ENCODE data around the gene C12orf75. TPM values are rescaled to one million over a fixed set of nuclear protein-coding genes. Genes with fewer than 3 reads are reported as not detected.
"Not testable (repeated sequence)": the region's sequence is repeated elsewhere in the genome, so short reads cannot be mapped to it uniquely, and the experiment has no call there.

C12orf75 gene
- polyA plus RNA-seq, 1 donor: 4.9 TPM

- no peak for DNase-seq (ENCODE audit: low read depth)
These were observed 5.4 kb downstream of the C12orf75 start for GRCh38 chr12:105335856-105336255.

GRCh38 chr12:105336411-105336810 lies 5.9 kb downstream of the C12orf75 start:
- no peak for DNase-seq (ENCODE audit: low read depth)

DNA sequence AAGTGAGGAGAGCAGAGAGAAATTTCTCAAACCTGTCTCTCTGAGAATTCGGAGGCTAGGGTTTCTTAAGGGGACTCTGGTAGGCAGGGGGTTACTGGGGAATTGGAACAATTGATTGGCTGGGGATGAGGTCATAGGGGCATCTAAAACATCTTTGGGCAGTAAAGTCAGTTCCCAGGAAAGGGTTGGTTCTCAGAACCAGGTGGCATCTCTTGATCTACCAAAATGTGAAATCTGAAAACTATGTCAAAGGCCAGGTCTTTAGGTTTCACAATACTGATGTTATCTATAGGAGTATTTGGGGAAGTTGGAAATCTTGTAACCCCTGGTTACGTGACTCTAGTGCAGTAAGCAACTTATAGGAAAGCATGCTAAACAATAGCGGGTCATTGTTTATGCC lies 6.9 kb downstream of the C12orf75 start:
- DNase-seq (ENCODE audit: low read depth): no peak

GRCh38 chr12:105338966-105339365 lies 8.5 kb downstream of the C12orf75 start:
- DNase-seq (ENCODE audit: low read depth): no peak

DNA sequence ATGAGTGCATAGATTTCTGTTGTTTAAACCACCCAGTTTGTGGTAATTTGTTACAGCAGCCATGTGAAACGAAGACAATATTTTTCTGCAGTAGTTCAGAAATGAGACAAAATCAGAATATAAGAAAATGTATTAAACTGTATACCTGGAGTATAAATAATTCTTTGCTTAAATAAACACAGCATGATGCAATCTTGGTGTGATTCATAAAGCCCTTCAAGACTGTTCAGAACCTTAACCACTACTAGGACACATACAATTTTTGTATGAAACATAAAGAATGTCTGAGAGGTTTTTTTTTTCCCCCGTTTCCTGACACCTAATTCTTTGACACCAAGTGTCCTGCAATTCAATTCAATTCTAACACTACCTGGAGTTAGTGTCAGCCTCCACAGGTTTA lies 10.5 kb downstream of the C12orf75 start:
- no peak for DNase-seq (ENCODE audit: low read depth)

- not testable (repeated sequence) for DNase-seq (ENCODE audit: low read depth)
These were observed 11.1 kb downstream of the C12orf75 start for GRCh38 chr12:105341620-105342019.

DNA sequence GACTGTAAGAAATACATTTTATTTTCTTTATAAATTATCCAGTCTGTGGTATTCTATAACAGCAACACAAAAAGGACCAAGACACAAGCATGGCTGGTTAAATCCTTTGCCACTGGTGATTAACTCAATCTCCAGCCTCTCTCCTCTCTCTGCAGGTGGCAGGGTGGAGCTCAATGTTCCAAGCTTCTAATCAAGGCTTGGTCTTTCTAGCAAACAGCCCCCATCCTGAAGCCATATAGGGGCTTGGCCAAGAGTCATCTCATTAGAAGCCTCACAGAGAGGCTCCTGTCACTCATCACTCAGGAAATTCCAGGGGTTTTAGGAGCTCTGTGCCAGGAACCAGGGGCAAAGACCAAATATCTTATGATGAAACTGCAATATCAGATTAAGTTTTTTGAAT lies 12.0 kb downstream of the C12orf75 start:
- DNase-seq (ENCODE audit: low read depth): no peak

DNA sequence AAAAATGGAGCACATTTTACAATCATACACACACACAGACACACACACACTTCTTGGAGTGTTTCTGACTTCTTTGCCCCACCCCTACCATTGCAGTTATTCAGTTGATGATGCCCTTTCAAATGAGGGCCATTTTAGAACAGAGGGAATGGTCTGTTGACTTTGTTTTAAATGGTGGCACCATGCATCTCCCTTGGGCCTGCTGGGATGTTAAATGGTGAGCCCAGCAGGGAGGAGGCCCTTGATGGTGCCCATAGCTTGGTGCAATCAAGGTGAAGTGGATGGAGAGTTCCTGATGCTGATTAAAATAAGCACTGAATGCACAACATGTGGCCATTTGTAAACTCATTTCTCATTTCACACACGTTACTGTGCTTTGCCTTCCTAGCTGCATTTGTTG lies 13.3 kb downstream of the C12orf75 start:
- DNase-seq (ENCODE audit: low read depth): no peak

DNA sequence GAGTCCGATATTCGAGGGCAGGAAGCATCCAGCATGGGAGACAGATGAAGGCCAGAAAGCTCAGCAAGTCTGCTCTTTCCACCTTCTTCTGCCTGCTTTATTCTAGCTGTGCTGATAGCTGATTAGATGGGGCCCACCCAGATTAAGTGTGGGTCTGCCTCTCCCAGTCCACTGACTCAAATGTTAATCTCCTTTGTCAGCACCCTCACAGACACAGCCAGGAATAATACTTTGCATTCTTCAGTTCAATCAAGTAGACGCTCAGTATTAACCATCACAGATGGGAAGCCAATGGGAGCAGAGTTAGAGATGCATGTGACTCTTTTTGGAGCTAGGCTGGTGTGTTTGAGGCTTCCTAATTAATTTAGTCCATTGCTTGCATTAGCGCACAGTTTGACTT lies 17.0 kb downstream of the C12orf75 start:
- DNase-seq (ENCODE audit: low read depth): no peak

GRCh38 chr12:105348142-105348541 lies 17.7 kb downstream of the C12orf75 start:
- DNase-seq (ENCODE audit: low read depth): no peak

GRCh38 chr12:105348561-105348960 lies 18.1 kb downstream of the C12orf75 start:
- DNase-seq (ENCODE audit: low read depth): no peak

- no peak for DNase-seq (ENCODE audit: low read depth)
These were observed 18.6 kb downstream of the C12orf75 start for GRCh38 chr12:105349138-105349537.

DNA sequence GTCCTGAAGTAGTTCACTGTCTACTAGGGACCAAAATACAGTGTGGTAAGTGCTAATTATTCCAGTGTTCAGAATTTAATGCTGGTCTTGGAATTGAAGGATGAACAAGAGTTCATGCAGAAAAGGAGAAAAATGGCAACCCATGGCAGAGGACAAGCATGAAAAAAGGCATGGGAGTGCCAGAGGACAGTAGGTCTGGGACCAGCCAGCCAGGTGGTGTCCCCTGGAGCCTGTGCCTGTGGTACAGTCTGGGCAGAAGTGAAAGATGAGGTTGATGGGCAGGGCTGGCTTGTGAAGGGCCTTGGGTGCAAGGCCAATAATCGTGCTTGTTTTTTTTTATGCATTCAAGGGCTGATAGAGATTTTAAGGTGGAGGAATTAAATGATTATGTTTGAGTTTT lies 21.0 kb downstream of the C12orf75 start:
- no peak for DNase-seq (ENCODE audit: low read depth)

- DNase-seq (ENCODE audit: low read depth): no peak
These were observed 21.6 kb downstream of the C12orf75 start for GRCh38 chr12:105352052-105352451.

DNA sequence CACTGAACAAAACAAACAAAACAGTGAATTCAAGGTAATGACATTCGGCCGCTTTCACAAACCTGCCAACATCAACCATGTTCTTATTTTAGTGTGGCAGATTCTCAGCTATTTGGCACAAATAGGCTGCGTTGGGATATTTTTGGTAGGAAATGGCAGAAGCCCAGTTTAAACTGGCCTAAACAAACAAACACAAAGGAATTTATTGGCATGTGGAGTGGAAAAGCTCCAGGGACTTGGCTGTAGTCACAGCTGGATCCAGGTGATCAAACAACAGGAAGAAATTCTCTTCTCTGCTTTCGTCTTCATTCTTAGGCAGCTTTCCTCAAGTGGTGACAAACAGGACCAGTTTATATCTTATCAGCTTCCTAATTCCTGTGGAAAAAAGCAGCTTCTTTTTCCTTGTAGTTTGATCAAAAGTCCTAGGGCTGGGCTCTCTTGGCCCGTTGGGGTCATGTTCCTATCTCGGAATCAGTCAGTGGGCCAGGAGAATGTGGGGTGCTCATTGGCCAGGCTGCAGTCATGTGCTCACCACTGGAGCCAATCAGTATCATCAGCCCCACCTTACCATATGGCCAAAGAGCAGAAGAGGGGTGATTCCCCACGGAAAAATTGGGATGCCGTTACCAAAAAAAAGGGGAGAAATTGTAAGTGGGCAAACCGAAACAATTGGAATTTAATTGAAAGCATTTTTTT lies 22.6 kb downstream of the C12orf75 start:
- no peak for DNase-seq (ENCODE audit: low read depth)

GRCh38 chr12:105355752-105356151 lies 25.3 kb downstream of the C12orf75 start:
- no peak for DNase-seq (ENCODE audit: low read depth)

DNA sequence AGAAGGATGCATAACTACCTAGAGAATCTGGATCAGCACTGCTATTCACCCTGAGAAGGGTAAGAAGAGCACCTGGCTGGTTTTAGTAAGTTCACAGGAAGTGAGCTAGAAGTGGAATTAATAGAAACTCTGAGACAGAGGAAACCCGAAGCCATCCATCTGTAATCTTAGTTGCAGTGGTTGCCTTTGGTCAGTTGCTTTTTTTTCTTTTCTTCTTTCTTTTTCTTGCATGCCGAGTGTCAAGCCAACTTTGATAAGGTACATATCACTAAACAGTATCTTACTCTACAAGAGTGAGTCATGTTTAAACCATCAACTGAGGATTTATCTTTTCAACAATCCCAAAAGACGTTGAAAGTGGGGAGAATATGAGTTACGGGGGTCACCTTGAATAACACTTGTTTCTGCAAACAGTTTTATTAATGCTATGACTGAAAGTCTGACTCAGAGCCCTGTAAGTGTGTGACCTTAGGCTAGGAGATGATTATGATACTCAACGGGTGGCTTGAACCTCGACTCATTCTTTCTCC lies 26.7 kb downstream of the C12orf75 start:
- DNase-seq (ENCODE audit: low read depth): no peak

DNA sequence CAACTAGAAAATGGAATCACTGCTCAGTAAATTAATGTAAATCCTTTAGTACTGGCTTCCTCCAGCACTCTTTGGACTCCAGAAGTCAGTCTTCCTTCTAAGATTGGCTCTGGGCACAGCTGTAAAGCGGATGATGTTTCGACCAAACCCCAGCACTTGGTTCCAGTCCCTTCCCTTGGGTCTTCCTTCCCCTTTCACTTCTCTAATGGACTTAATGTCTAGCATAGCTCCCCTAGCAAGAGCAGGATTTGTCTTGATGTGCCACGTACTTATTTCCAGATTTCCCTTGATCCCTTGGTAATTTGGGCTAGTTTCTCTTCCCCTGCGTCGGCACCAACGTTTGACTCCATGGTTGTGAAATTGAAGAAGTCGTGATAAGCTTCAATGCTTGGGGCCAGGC lies 28.3 kb downstream of the C12orf75 start:
- no peak for DNase-seq (ENCODE audit: low read depth)

DNA sequence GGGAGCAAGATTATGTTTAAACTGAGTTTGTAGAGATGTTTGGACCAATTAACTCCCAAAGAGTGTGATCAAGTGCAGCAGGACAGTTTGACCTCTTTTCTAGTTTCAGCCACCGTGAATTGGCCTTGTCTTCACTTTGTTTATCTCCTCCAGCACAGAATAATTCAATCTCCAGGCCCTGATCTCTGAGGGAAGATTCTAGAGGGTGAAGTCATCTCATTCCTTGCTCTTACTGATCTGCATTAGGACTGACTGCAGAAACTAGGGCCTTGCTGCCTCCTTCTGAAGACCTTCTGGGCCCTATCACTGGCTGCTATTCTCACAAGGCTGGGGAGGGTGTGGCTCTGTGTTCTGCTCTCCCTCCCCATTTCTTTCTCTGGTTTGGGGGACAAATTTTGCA lies 29.4 kb downstream of the C12orf75 start:
- no peak for DNase-seq (ENCODE audit: low read depth)

DNA sequence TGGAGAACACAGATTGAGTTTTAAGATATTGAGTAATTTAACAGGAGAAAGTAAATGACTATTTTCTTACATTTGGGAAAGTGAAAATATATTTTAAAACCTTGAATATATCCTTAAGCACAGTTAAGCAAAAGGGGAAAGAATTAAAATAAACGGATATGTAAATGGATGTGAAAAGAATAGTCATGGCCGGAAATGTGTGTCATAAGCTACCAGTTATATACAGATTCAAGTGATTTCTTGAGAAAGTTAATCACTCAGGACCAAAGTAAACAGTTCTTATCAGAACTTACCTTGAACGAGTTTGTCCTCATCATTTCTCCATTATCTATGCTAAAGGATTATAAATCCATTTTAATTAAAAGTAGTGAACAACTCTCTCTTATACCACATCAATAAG lies 33.4 kb downstream of the C12orf75 start:
- DNase-seq (ENCODE audit: low read depth): no peak

DNA sequence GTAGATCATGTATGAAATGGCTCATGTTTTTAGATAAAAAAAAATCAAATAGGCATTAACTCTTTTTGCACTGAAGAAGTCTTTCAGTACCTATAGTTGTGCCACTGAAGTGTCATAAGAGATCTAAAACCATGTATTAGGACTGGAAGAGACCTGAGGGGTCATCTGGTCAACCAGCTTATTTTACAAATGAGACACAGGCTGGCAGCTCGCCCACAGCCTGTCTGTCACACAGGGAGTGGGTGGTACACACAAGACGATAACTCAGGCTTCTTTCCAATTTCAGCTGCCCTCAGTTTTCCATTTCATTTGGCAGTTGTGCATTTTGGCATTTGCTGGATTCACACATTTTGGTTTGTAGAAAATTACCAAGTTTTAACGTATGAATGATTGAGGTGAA lies 34.7 kb downstream of the C12orf75 start:
- no peak for DNase-seq (ENCODE audit: low read depth)

- no peak for DNase-seq (ENCODE audit: low read depth)
These were observed 37.7 kb downstream of the C12orf75 start for GRCh38 chr12:105368047-105368646.

GRCh38 chr12:105369014-105369413 lies 38.5 kb downstream of the C12orf75 start:
- no peak for DNase-seq (ENCODE audit: low read depth)

- no peak for DNase-seq (ENCODE audit: low read depth)
These were observed 43.8 kb downstream of the C12orf75 start for GRCh38 chr12:105374303-105374702.

Measured in forelimb muscle (tissue), 1 donor.